ENCODE data around the gene PHLDB1. TPM values are rescaled to one million over a fixed set of nuclear protein-coding genes. Genes with fewer than 3 reads are reported as not detected.
A peak's percentile ranks its signal among the peaks of the same experiment; 100 is the strongest.
"Not testable (repeated sequence)": the region's sequence is repeated elsewhere in the genome, so short reads cannot be mapped to it uniquely, and the experiment has no call there.

PHLDB1 gene
- polyA plus RNA-seq, 12 donors: 64.0 to 97.0 (median 77.5) TPM; not detected in 1

- not testable (repeated sequence) for DNase-seq
Observed at GRCh38 chr11:118682939-118683338, 75.5 kb downstream of the PHLDB1 start.

GRCh38 chr11:118684187-118684586, 76.8 kb downstream of the PHLDB1 start:
- no peak for DNase-seq

GRCh38 chr11:118687906-118688305, 80.5 kb downstream of the PHLDB1 start:
- no peak for DNase-seq

GRCh38 chr11:118688339-118688738, 80.9 kb downstream of the PHLDB1 start:
- DNase-seq: not testable (repeated sequence)

- no peak for DNase-seq
Observed at GRCh38 chr11:118688851-118689502, 81.6 kb downstream of the PHLDB1 start.

- no peak for DNase-seq
Observed at GRCh38 chr11:118689503-118689851, 82.1 kb downstream of the PHLDB1 start.

GRCh38 chr11:118689852-118690552, 82.6 kb downstream of the PHLDB1 start:
- DNase-seq: peak; percentile 80

GRCh38 chr11:118690553-118691304, 83.3 kb downstream of the PHLDB1 start:
- DNase-seq: no peak

GRCh38 chr11:118691926-118692830, 84.8 kb downstream of the PHLDB1 start:
- DNase-seq: no peak

GRCh38 chr11:118694185-118694584, 86.8 kb downstream of the PHLDB1 start:
- no peak for DNase-seq

- DNase-seq: no peak
Observed at GRCh38 chr11:118694771-118695170, 87.4 kb downstream of the PHLDB1 start.

GRCh38 chr11:118696673-118697226, 89.3 kb downstream of the PHLDB1 start:
- DNase-seq: peak; percentile 24

- DNase-seq: no peak
Observed at GRCh38 chr11:118697346-118697745, 89.9 kb downstream of the PHLDB1 start.

GRCh38 chr11:118699506-118700220, 92.2 kb downstream of the PHLDB1 start:
- DNase-seq: no peak

- DNase-seq: peak; percentile 26
Observed at GRCh38 chr11:118703563-118704106, 96.2 kb downstream of the PHLDB1 start.

- DNase-seq: no peak
Observed at GRCh38 chr11:118705111-118705741, 97.8 kb downstream of the PHLDB1 start.

- DNase-seq: peak; percentile 17
Observed at GRCh38 chr11:118705791-118706545, 98.6 kb downstream of the PHLDB1 start.

- no peak for DNase-seq
Observed at GRCh38 chr11:118706546-118706825, 99.1 kb downstream of the PHLDB1 start.
